Thymus (tissue), 11 donors: ENCODE results near the gene CCDC149. TPM values are rescaled to one million over a fixed set of nuclear protein-coding genes. Genes with fewer than 3 reads are reported as not detected.
"Not testable (repeated sequence)": the region's sequence is repeated elsewhere in the genome, so short reads cannot be mapped to it uniquely, and the experiment has no call there.

ENCODE experiments used
- DNase-seq, 9 donors: peaks; one replicate each; pipeline ENCODE4 v3.0.0-alpha.2; 2013; ENCODE audit warnings: low spot score in 9 of 9, low read depth in 6 of 9, missing footprints in 1 of 9
- H3K27ac ChIP-seq, 2 donors: one replicate each; pipeline ENCODE4 v1.5.1; 2013; ENCODE audit warnings: control low read depth in 1 of 2, low read depth in 1 of 2, low read length in 1 of 2, mild to moderate bottlenecking in 1 of 2, moderate library complexity in 1 of 2
- H3K27me3 ChIP-seq, 2 donors: one replicate each; pipeline ENCODE4 v1.5.1; 2013; ENCODE audit warnings: low read length in 1 of 2; ENCODE audit not compliant: control insufficient read depth in 2 of 2, insufficient read depth in 1 of 2
- H3K36me3 ChIP-seq, 2 donors: one replicate each; pipeline ENCODE4 v1.5.1; 2013; ENCODE audit warnings: low read length in 1 of 2, mild to moderate bottlenecking in 1 of 2, moderate library complexity in 1 of 2; ENCODE audit not compliant: control insufficient read depth in 2 of 2, insufficient read depth in 2 of 2
- H3K4me1 ChIP-seq, 2 donors: one replicate each; pipeline ENCODE4 v1.5.1; 2013; ENCODE audit warnings: low read length in 2 of 2; ENCODE audit not compliant: control insufficient read depth in 2 of 2, insufficient read depth in 2 of 2
- H3K4me3 ChIP-seq, 2 donors: one replicate each; pipeline ENCODE4 v1.5.1; 2013; ENCODE audit warnings: low read length in 2 of 2, control low read depth in 1 of 2, mild to moderate bottlenecking in 1 of 2
- H3K9me3 ChIP-seq, 2 donors: one replicate each; pipeline ENCODE4 v1.5.1; 2013; ENCODE audit warnings: low read length in 1 of 2, mild to moderate bottlenecking in 1 of 2; ENCODE audit not compliant: control insufficient read depth in 2 of 2, insufficient read depth in 1 of 2
- WGBS: extraction: QIAGEN DNeasy Blood & Tissue Kit; methylation state at CpG from one replicate; pipeline ENCODE4 v1.1.7; 2013; 5-methylcytosine and 5-hydroxymethylcytosine counted together
- polyA plus RNA-seq: library from polyadenylated mRNA; stranded (reverse); fragments of 200-250 nt; gene quantifications from one replicate; pipeline ENCODE4 v1.2.3, GENCODE V29; 2013
- total RNA-seq: library from RNA; stranded (reverse); fragments of 120-200 nt; gene quantifications from one replicate; pipeline ENCODE4 v1.2.4, GENCODE V29; 2013
- donor health status: healthy.

CCDC149 gene
- total and polyA plus RNA-seq, 2 donors, result 1.5 to 6.2 TPM

- 95% methylated on average over 3 of the region's 3 CpGs for WGBS
- peaks cover 15 to 31% of the 10 kb centered on the region in 2 donors for H3K27me3 ChIP-seq
- not testable (repeated sequence) for H3K4me3 ChIP-seq, H3K27ac ChIP-seq, DNase-seq, H3K9me3 ChIP-seq, H3K36me3 ChIP-seq, H3K4me1 ChIP-seq
These were observed 3.2 kb downstream of the CCDC149 start for GRCh38 chr4:24909606-24910005.

GRCh38 chr4:24897639-24898038, 15.2 kb downstream of the CCDC149 start:
- Histone ChIP-seq H3K4me1 (no peaks in the 10 kb centered on the region), H3K27me3 (no peaks in the 10 kb centered on the region), H3K9me3 (no peaks in the 10 kb centered on the region), H3K27ac (no peak overlapping the region), H3K36me3 (no peaks in the 10 kb centered on the region), H3K4me3 (no peak overlapping the region)
- WGBS, result 95% methylated on average over 6 of the region's 6 CpGs
- no peak for DNase-seq

DNA sequence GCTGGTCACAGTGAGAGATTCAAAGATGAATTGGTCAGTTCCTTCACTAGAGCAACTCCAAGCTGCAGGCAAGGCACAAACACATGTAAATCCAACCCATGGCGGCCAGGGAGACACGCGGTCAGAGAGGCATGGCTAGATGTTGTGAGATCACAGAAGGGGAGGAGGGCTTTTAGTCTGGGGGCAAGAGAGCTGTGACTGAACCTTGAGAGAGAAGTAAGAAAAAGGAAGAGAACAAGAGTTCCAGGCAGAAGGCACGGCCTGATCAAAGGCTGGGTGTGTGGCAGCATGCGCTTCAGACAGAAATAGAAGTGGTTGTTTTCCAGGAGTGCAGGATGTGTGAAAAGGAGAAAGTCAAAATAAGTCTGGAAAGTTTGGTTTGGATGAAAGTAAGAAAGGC, 15.9 kb downstream of the CCDC149 start:
- H3K9me3 ChIP-seq, result no peaks in the 10 kb centered on the region
- H3K36me3 ChIP-seq, result no peaks in the 10 kb centered on the region
- H3K4me1 ChIP-seq, result no peaks in the 10 kb centered on the region
- DNase-seq, result no peak
- H3K27ac ChIP-seq, result no peak overlapping the region
- no peaks in the 10 kb centered on the region for H3K27me3 ChIP-seq
- WGBS, result 84% methylated on average over 5 of the region's 5 CpGs
- no peak overlapping the region for H3K4me3 ChIP-seq

DNA sequence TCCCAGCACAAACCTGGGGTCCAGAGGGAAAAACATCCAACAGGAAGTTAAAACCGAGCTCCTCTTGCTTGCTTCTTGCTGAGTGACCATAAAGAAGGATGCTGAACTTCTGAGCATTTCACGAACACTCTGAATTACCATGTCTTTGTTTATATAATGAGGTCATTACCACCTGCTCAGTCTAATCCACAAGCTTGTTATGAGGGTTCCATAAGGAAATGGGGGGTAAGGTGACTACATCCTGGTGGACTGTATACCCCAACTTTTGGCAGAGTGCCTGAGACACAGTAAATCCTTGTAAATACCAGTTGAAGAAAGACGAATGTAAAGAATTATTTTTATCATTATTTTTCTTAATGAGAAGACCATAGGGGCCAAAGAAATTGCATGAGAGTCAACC, 16.8 kb downstream of the CCDC149 start:
- H3K9me3 ChIP-seq, result no peaks in the 10 kb centered on the region
- WGBS, result 89% methylated on average over 3 of the region's 3 CpGs
- H3K27me3 ChIP-seq, result no peaks in the 10 kb centered on the region
- no peak for DNase-seq
- no peak overlapping the region for H3K27ac ChIP-seq
- no peaks in the 10 kb centered on the region for H3K4me1 ChIP-seq
- H3K36me3 ChIP-seq, result no peaks in the 10 kb centered on the region
- H3K4me3 ChIP-seq, result no peak overlapping the region

- Histone ChIP-seq H3K36me3 (no peaks in the 10 kb centered on the region), H3K27ac (no peak overlapping the region), H3K9me3 (no peaks in the 10 kb centered on the region), H3K4me1 (no peaks in the 10 kb centered on the region), H3K27me3 (no peaks in the 10 kb centered on the region), H3K4me3 (no peak overlapping the region)
- no peak for DNase-seq
- WGBS, result 96% methylated on average over 1 of the region's 1 CpG
These were observed 17.4 kb downstream of the CCDC149 start for GRCh38 chr4:24895461-24895860.

GRCh38 chr4:24894846-24895245, 18.0 kb downstream of the CCDC149 start:
- Histone ChIP-seq H3K4me3 (no peak overlapping the region), H3K9me3 (no peaks in the 10 kb centered on the region), H3K27ac (no peak overlapping the region), H3K27me3 (no peaks in the 10 kb centered on the region), H3K36me3 (no peaks in the 10 kb centered on the region), H3K4me1 (no peaks in the 10 kb centered on the region)
- no peak for DNase-seq
- 95% methylated on average over 9 of the region's 9 CpGs for WGBS

DNA sequence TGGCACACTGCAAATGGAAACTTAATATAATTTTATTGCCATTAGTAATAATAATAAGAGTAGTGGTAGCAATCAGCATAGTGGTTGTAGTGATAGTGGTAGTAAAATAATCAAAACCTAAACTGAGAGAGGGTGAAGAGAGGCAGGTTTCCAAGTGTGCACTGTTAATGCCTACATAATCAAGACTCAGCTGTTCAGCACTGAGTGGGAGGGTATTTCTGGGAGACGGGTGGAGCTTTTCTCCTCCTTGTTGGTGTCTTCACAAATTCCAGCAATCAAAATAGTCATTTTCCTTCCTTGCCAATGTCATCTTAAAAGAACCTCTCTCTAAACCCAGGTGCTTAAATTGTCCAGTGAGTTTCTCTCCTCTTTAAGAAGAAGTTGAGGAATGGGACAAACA, 18.6 kb downstream of the CCDC149 start:
- H3K4me3 ChIP-seq, result no peak overlapping the region
- no peaks in the 10 kb centered on the region for H3K4me1 ChIP-seq
- no peaks in the 10 kb centered on the region for H3K36me3 ChIP-seq
- no peaks in the 10 kb centered on the region for H3K9me3 ChIP-seq
- WGBS, result 96% methylated on average over 1 of the region's 1 CpG
- DNase-seq, result no peak
- no peaks in the 10 kb centered on the region for H3K27me3 ChIP-seq
- H3K27ac ChIP-seq, result no peak overlapping the region

- H3K36me3 ChIP-seq, result no peaks in the 10 kb centered on the region
- no peaks in the 10 kb centered on the region for H3K9me3 ChIP-seq
- WGBS, result 97% methylated on average over 2 of the region's 2 CpGs
- H3K27ac ChIP-seq, result no peak overlapping the region
- H3K4me3 ChIP-seq, result no peak overlapping the region
- DNase-seq, result no peak
- H3K4me1 ChIP-seq, result no peaks in the 10 kb centered on the region
- H3K27me3 ChIP-seq, result no peaks in the 10 kb centered on the region
These were observed 20.1 kb downstream of the CCDC149 start for GRCh38 chr4:24892778-24893177.

DNA sequence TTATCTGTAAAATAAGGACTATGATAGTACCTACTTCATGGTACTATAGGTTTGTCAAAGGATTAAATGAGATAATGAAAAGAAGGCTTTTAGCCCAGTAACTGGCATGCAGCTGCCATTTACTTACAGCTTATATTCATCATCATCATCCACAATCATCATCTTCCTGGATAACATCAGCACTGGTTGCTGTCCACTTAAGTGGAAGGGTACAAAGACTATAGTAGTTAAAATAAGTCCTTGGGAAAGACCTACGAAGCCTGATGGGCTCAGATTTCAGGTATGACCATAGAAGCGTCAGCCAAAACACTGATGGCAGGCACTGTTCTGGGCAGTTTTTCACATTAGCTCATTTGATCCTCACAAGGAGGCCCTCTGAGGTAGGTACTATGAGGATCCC, 20.6 kb downstream of the CCDC149 start:
- WGBS, result 95% methylated on average over 2 of the region's 2 CpGs
- Histone ChIP-seq H3K9me3 (no peaks in the 10 kb centered on the region), H3K4me3 (no peak overlapping the region), H3K27me3 (no peaks in the 10 kb centered on the region), H3K4me1 (no peaks in the 10 kb centered on the region), H3K36me3 (no peaks in the 10 kb centered on the region), H3K27ac (no peak overlapping the region)
- DNase-seq, result no peak

DNA sequence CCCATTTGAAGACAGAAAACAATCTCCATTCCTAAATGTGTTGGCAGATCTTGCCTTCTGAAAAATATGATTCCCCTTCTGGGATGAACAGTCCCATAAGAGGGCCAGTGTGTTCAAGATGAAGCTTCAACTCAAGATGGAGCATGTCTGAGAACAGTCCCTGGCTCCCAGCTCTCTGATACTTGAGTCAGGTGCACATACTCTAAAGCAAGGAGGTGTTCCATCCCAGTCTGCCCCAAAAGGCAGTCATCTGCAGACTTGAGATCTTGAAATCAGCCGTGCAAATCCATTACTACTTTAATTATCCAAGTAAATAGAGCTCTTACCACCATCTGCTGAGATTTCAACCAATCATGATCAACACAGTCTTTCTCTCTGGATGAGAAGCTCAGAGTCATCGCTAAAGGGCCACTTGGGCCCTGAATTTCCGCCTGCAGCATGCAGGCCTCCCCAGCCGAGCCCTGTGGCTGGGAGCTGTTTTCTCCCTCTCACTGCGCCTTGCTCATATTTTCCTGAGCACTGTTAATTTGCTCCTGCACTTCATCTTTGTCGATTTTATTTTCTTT, 22.2 kb downstream of the CCDC149 start:
- WGBS, result 97% methylated on average over 6 of the region's 6 CpGs
- Histone ChIP-seq H3K9me3 (no peaks in the 10 kb centered on the region), H3K27ac (no peak overlapping the region), H3K4me3 (no peak overlapping the region), H3K4me1 (no peaks in the 10 kb centered on the region), H3K27me3 (no peaks in the 10 kb centered on the region), H3K36me3 (no peaks in the 10 kb centered on the region)
- no peak for DNase-seq
